NCI-H1417 (cell line): ENCODE data around the gene PAX8.
"Not testable (repeated sequence)": the region's sequence is repeated elsewhere in the genome, so short reads cannot be mapped to it uniquely, and the experiment has no call there.

Experiments used
- DNase-seq, 3 experiments: peaks; one replicate each; lab custom pipeline; 2025; lab: John Stamatoyannopoulos, UW

Gene PAX8

DNA sequence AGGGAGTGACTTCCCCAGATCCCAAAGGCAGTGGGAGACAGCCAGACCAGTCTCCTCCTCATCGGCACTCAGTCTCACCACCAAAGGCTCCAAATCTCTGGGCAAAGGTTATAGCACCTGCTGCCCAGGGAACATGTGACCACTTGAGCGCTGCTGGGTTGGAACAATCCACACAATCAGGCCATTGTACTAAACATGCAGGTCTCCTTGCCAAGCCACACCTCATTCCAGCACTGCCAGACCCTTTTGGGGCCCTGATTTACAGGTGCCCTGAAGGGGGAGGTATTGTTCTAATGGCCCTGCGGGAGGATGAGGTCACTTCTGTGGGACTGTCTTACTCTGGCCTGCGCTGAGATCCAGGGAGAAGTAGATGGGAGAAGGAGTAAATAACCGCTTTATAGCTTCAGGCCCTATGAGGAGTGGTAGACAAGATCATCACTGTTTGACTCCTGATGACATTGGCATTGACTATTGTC is 10.0 kb upstream of the PAX8 start:
- peak in 2 of 3 experiments; percentile 8 to 26 for DNase-seq

DNA sequence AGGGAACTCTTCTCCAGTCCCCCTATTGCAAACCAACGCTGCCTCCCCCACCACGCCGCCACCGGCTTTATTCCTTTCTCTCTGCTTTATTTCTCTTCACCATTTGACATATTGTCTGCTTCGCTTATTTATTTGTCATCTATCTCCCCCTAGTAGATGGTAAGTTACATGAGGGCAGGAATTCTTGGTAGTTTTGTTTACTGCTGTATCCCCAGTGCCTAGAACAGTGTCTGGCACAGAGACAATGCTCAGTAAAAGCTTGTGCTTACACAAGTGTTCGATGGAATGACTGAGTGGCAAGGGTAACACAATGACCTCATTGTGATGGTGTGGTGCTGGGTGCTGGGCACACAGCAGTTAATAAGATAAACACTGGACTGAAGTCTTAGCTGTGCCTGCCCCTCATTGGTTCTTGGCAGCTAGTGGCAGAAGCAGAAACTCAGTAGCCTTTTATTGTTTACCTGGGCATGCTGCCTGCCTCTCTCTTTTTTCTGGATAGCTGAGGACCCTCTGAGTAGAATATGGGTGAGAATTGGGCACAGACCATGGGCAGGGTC is 9.5 kb upstream of the PAX8 start:
- not testable (repeated sequence) for DNase-seq

DNA sequence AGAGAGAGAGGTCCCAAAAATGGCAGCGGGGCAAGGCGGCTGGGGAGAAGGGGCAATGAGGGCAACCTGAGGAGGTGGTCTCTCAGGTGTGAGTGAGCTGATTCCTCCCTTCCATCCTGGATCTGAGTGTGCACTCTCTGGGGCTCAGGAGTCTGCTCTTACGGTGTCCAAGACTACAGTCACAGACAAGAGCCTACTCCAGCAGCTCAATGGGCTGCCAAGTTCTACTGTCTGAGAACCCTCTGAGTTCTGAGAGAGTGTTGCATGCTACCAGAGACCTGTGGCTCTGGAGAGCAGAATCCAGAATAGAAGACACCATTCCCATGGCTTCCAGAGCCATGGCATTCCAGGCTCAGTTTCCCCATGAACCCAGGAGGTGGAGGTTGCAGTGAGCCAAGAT is 7.1 kb upstream of the PAX8 start:
- no peak for DNase-seq

- DNase-seq, result not testable (repeated sequence)
These were observed 6.3 kb upstream of the PAX8 start for GRCh38 chr2:113284999-113285398.

- no peak for DNase-seq
These were observed 5.8 kb upstream of the PAX8 start for GRCh38 chr2:113284476-113284875.

DNA sequence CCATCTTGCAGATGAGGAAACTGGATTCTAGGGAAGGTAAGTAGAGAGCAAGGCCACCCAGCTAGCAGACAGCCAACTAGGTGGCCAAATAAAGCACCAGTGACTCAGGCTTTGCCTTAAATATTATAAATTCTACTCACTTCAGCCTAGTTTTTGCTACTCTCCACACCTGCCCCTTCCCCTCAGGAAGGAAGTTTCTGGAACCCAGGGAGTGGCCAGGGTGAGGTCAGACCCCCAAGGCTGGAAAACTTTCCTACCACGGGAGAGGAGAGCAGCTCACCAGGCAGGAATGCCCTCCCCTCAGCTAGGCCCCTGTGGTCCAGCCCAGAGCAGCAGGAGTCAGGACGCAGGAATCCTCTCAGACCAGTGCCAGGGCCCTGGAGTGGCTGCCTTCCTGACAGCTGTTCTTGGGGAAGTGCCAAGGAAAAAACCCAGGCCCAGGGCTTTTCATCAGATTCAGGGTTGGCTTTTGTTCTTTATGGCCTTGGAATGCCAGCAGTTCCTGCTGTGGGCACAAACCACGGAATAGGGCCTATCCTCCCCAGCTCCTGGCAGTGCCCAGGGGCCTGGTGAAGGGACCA is 5.1 kb upstream of the PAX8 start:
- no peak for DNase-seq

GRCh38 chr2:113282747-113283533 is 4.2 kb upstream of the PAX8 start:
- peak in 1 of 3 experiments; percentile 41 for DNase-seq

- no peak for DNase-seq
These were observed 3.4 kb upstream of the PAX8 start for GRCh38 chr2:113281910-113282746.

- no peak for DNase-seq
These were observed 514 bp downstream of the PAX8 start for GRCh38 chr2:113278073-113278741.

DNA sequence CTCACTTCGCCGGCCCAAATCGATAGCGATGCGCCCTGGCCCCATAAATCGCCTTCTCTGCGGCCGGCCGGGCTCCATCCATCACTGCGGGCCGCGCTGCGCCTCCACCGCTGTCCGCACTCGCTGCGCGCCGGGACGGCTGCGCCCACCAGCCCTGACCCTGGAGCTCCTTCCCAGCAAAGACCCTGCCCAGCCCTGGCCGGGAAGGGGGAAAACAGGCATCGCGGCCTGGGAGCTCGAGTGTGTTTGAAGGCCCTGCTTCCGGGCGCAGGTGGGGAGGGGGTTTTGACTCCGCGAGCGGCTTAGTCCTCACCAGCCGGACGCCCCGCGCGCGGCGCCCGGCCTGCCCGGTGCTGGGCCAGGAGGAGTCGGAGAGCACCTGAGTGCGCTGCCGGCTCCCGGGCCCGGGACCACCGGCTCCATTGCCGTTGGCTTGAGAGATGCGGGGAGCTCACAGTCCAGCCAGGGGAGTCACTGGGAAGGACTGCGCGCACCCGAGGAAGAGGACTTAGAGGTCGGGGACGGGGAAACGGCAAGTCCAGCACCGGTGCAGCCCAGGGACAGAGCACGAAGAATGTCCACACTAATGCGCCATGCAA is 1.1 kb downstream of the PAX8 start:
- no peak for DNase-seq

DNA sequence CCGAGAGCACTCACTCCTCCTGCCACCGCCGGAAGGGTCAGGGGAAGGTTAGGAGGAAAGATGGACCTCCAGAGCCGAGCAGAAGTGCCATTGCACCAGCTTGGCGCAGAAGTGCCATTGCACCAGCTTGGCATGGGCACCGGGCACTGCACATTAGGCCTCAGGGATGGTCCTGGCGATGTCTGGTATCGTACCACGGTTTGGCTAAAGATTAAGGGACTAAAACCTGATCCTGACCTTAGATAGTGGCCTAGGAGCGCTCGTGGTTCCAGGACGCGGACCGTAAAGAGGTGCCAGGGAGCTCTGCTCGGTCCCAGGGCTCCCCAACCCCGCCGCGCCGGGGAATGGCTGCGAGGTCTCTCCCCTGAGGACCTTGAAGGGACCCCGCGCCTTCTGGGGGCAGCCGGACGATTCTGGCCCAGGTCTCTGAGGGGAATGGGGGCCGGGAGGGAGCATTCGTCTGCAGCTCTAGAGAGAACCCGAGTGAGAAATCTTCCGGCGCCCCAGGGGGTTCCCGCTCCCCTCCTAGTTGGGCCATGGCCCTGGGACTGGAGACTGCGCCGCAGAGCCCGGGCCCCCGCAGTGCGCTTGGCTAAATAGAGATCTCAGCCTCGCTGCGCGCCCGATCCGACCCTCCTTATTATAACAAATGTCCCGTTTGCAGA is 1.8 kb downstream of the PAX8 start:
- no peak for DNase-seq

DNA sequence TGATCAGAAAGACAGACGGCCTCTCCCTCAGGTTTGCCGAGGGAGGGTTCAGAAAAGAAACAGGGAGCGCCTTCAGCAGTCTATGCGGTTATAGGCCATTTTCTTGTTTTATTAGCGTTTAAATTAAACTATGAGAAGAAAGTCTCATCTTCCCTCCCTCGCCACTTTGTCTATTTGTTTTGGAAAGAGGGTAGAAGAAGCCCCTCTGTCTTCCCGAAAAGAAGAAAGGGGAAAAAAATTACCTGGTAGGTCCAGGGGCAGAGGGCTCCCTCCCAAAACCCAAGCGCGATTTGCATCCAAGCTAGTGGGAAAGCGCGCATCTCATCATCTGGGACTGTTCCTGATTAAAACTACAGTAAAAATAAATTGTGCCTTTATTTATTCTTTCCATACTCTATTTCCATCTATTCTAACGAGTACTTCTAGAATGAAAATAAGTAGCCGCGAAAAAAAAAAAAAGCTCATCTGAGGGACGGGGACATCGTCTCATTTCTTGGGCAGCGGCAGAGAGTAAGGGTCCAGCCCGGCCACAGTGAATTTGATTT is 2.4 kb downstream of the PAX8 start:
- DNase-seq, result no peak

DNA sequence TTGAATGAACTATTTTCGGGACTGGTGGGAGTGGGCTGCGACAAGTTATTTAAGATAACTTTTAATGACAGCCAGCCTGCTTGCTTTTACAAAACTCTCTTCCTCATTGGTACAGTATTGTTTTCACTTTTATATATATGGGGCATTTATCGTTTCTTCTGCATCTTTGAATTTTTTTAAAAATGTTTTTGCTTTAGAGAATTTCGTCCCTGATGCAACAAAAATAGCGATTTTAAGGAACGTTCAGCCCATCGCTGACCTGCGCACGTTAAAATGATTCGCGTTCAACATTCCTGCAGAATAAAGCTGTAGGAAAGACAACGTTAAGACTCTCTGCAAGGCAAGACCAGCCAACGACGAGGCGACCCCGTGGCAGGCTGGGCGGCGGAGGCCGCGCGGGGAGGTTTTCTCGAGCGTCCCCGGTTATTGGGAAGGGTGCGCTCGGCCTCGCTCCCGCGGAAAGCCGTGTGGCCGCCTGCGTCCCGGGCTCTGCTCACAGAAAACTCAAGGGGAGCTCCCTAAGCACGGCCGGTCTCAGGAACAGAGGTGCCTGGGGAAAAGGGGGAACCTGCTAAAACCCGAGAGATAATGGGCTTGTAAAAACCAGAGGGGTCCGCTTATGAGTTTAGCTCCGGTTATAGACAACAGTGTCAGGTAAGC is 3.0 kb downstream of the PAX8 start:
- DNase-seq, result no peak

DNA sequence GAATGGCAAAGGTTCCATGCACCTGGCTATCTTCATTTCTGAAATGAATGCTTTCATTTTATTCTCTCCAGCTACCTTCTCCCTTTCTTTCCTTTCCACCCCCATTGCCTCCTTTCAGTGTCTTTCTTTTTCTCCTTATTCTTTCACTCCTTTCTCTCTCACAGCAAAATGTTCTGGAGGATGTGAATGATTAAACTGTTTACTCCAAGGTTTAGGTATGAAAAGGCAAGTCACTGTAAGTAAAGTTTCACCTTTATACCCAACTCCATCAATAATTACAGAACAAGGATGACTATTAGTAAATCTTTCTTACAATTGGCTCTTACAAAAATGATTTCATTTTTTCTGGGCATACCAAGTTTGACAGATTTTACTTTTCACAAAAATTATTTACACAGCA is 4.3 kb downstream of the PAX8 start:
- no peak for DNase-seq

- DNase-seq, result no peak
These were observed 4.7 kb downstream of the PAX8 start for GRCh38 chr2:113273981-113274380.

GRCh38 chr2:113273027-113273551 is 5.6 kb downstream of the PAX8 start:
- no peak for DNase-seq

- no peak for DNase-seq
These were observed 6.2 kb downstream of the PAX8 start for GRCh38 chr2:113272477-113272876.

DNA sequence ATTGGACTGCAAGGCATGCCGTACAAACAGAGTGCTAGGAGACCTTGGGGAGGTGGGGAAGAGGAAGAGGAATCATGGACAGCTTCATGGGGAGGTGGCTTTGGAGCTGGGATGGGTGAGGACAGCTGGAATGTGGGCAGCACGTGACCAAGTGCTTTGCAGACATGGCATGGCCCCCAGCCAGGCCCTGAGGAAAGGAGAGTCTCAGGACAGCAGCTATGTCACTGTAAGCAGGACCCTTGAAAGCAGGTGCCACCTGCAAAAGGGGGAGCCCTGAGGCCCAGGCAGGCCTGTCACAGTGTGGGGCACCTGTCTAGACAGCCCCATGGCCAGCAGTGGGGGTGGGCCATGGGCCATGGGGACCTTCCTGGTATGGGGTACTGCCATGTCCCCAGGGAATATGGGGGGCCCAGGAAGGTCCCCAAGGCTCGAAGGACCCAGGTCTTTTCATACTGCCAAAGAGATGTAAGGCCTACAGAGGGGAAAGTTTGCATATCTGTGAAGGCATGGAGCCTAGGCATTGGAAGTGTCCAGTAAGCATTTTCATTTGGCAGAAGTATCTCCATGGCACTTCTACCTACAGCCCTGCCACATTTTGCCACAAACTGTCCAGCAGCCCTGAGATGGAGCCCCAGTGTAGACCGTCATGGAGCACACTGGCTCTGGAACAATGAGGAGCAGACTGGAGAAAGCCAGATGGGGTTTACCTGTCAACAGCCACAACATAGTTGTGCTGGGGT is 9.9 kb downstream of the PAX8 start:
- no peak for DNase-seq

GRCh38 chr2:113266431-113266830 is 12.3 kb downstream of the PAX8 start:
- DNase-seq, result no peak
